ENCODE measurements around the gene DNAJC27.

DNAJC27 gene

GRCh38 chr2:24932715-24933114, 39.0 kb downstream of the DNAJC27 start:
- Histone ChIP-seq H3K36me3 (replicated peaks; ENCODE audit: low read depth, low read length) (no peaks in the 10 kb centered on the region), H3K79me2 (ENCODE audit: low read length) (no peaks in the 10 kb centered on the region), H3K27ac (ENCODE audit: low read length) (no peak overlapping the region), H3K9ac (ENCODE audit: low read length) (no peak overlapping the region), H3K4me3 (ENCODE audit: low read length) (no peak overlapping the region), H3K4me2 (ENCODE audit: low read length) (no peak overlapping the region), H2AFZ (ENCODE audit: low read depth, low read length) (no peak overlapping the region), H3K9me3 (ENCODE audit: insufficient read depth, low read length) (no peaks in the 10 kb centered on the region), H3K4me1 (ENCODE audit: low read length) (peaks cover 12% of the 10 kb centered on the region), H4K20me1 (ENCODE audit: insufficient read depth, low read length) (no peaks in the 10 kb centered on the region), H3K27me3 (ENCODE audit: low read depth, low read length) (no peaks in the 10 kb centered on the region; the same call in 1 of the 2 replicates)
- TF ChIP-seq EZH2phosphoT487 (IDR thresholded peaks at IDR 0.05; ENCODE audit: low read depth) (no peak), CTCF (IDR thresholded peaks at IDR 0.05; ENCODE audit: low read depth, low read length) (no peak)

DNA sequence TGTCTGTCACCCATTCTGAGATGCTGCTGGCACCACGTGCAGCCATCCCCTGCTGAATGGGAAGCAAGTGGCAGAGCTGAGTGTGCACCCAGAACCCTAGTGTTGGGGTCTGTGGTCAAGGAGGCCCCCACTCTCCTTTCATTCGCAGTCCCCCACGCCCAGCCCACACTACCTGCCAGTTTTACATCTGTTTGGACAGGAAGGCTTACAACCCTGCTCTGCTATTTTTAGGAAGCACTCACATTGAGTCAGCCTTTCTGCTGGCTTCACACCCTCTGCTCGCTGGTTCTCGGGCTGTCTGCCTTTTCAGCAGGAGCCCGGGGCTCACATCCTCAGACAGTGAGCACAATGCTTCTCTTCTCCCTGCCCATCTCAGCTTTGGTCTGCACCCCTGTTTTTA, 41.0 kb downstream of the DNAJC27 start:
- no peaks in the 10 kb centered on the region for H3K79me2 ChIP-seq (ENCODE audit: low read length)
- no peaks in the 10 kb centered on the region for H4K20me1 ChIP-seq (ENCODE audit: insufficient read depth, low read length)
- TF ChIP-seq EZH2phosphoT487 (IDR thresholded peaks at IDR 0.05; ENCODE audit: low read depth), result no peak
- TF ChIP-seq CTCF (IDR thresholded peaks at IDR 0.05; ENCODE audit: low read depth, low read length), result no peak
- peak overlapping the region; percentile 91 for H2AFZ ChIP-seq (ENCODE audit: low read depth, low read length)
- no peak overlapping the region for H3K4me3 ChIP-seq (ENCODE audit: low read length)
- H3K36me3 ChIP-seq (replicated peaks; ENCODE audit: low read depth, low read length), result no peaks in the 10 kb centered on the region
- H3K9me3 ChIP-seq (ENCODE audit: insufficient read depth, low read length), result no peaks in the 10 kb centered on the region
- H3K27ac ChIP-seq (ENCODE audit: low read length), result no peak overlapping the region
- peaks cover 30% of the 10 kb centered on the region for H3K4me1 ChIP-seq (ENCODE audit: low read length)
- peak overlapping the region; percentile 67 for H3K4me2 ChIP-seq (ENCODE audit: low read length)
- peak overlapping the region; percentile 25 for H3K9ac ChIP-seq (ENCODE audit: low read length)
- H3K27me3 ChIP-seq (ENCODE audit: low read depth, low read length), result no peaks in the 10 kb centered on the region; the same call in 1 of the 2 replicates

DNA sequence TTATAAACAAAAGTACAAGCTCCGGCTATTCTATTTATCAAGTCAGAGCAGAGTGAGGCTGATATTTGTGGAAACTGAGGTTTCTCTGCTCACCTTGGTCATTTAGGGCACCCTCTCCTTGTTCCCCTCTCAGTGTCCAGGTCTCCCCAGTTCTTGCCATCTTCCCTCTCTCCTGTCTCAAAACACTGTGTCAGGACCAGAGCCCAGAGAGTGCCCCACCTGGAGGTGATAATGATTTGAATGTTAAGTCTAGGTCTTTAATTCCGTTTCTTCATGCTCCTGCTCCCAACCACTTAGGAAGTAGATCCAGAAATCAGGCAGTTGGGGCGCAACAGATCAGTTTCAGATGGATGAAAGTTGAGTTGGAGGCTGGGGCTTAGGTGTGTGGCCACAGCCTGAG, 42.5 kb downstream of the DNAJC27 start:
- peaks cover 31% of the 10 kb centered on the region for H3K4me1 ChIP-seq (ENCODE audit: low read length)
- H3K27ac ChIP-seq (ENCODE audit: low read length), result no peak overlapping the region
- no peaks in the 10 kb centered on the region for H3K79me2 ChIP-seq (ENCODE audit: low read length)
- H3K9ac ChIP-seq (ENCODE audit: low read length), result no peak overlapping the region
- TF ChIP-seq CTCF (IDR thresholded peaks at IDR 0.05; ENCODE audit: low read depth, low read length), result 0 out of 2 replicates have a peak, but pooled peaks have one; percentile 5
- no peak for TF ChIP-seq EZH2phosphoT487 (IDR thresholded peaks at IDR 0.05; ENCODE audit: low read depth)
- no peaks in the 10 kb centered on the region; the same call in 1 of the 2 replicates for H3K27me3 ChIP-seq (ENCODE audit: low read depth, low read length)
- H3K36me3 ChIP-seq (replicated peaks; ENCODE audit: low read depth, low read length), result no peaks in the 10 kb centered on the region
- no peaks in the 10 kb centered on the region for H3K9me3 ChIP-seq (ENCODE audit: insufficient read depth, low read length)
- H3K4me3 ChIP-seq (ENCODE audit: low read length), result no peak overlapping the region
- no peak overlapping the region for H2AFZ ChIP-seq (ENCODE audit: low read depth, low read length)
- no peaks in the 10 kb centered on the region for H4K20me1 ChIP-seq (ENCODE audit: insufficient read depth, low read length)
- no peak overlapping the region for H3K4me2 ChIP-seq (ENCODE audit: low read length)

- no peaks in the 10 kb centered on the region for H4K20me1 ChIP-seq (ENCODE audit: insufficient read depth, low read length)
- H3K36me3 ChIP-seq (replicated peaks; ENCODE audit: low read depth, low read length), result no peaks in the 10 kb centered on the region
- H3K27me3 ChIP-seq (ENCODE audit: low read depth, low read length), result no peaks in the 10 kb centered on the region; the same call in 1 of the 2 replicates
- H3K9ac ChIP-seq (ENCODE audit: low read length), result no peak overlapping the region
- H3K27ac ChIP-seq (ENCODE audit: low read length), result no peak overlapping the region
- H3K79me2 ChIP-seq (ENCODE audit: low read length), result no peaks in the 10 kb centered on the region
- no peak overlapping the region for H3K4me2 ChIP-seq (ENCODE audit: low read length)
- no peak overlapping the region for H3K4me3 ChIP-seq (ENCODE audit: low read length)
- H3K4me1 ChIP-seq (ENCODE audit: low read length), result peaks cover 31% of the 10 kb centered on the region
- no peaks in the 10 kb centered on the region for H3K9me3 ChIP-seq (ENCODE audit: insufficient read depth, low read length)
- no peak for TF ChIP-seq EZH2phosphoT487 (IDR thresholded peaks at IDR 0.05; ENCODE audit: low read depth)
- H2AFZ ChIP-seq (ENCODE audit: low read depth, low read length), result no peak overlapping the region
Measured at GRCh38 chr2:24928036-24928435, 43.7 kb downstream of the DNAJC27 start.
